ENCODE data around the gene GRB2. TPM values are rescaled to one million over a fixed set of nuclear protein-coding genes. Genes with fewer than 3 reads are reported as not detected.
"Not testable (repeated sequence)": the region's sequence is repeated elsewhere in the genome, so short reads cannot be mapped to it uniquely, and the experiment has no call there.

The GRB2 gene
- total RNA-seq, 1 donor, result 98.0 TPM

GRCh38 chr17:75288770-75289114 lies 116.7 kb downstream of the GRB2 start:
- DNase-seq (ENCODE audit: low read depth), result no peak
- H3K4me3 ChIP-seq (ENCODE audit: low read depth, low read length), result peak overlapping the region; percentile 88
- no peak for TF ChIP-seq CTCF (IDR thresholded peaks at IDR 0.05; ENCODE audit: insufficient read depth, low read depth, low read length)

- no peak for TF ChIP-seq CTCF (IDR thresholded peaks at IDR 0.05; ENCODE audit: insufficient read depth, low read depth, low read length)
Measured at GRCh38 chr17:75288359-75288758, 117.1 kb downstream of the GRB2 start.

GRCh38 chr17:75287221-75287620 lies 118.3 kb downstream of the GRB2 start:
- TF ChIP-seq CTCF (IDR thresholded peaks at IDR 0.05; ENCODE audit: insufficient read depth, low read depth, low read length), result no peak
- H3K4me3 ChIP-seq (ENCODE audit: low read depth, low read length), result no peak overlapping the region
- DNase-seq (ENCODE audit: low read depth), result no peak

More at GRCh38 chr17:75288359-75288758, 117.1 kb downstream of the GRB2 start:
- no peak for DNase-seq (ENCODE audit: low read depth)
- H3K4me3 ChIP-seq (ENCODE audit: low read depth, low read length), result peak overlapping the region; percentile 88

- no peak for TF ChIP-seq CTCF (IDR thresholded peaks at IDR 0.05; ENCODE audit: insufficient read depth, low read depth, low read length)
- DNase-seq (ENCODE audit: low read depth), result no peak
- no peak overlapping the region for H3K4me3 ChIP-seq (ENCODE audit: low read depth, low read length)
Measured at GRCh38 chr17:75285123-75285522, 120.4 kb downstream of the GRB2 start.

GRCh38 chr17:75280189-75280588 lies 125.3 kb downstream of the GRB2 start:
- not testable (repeated sequence) for DNase-seq (ENCODE audit: low read depth); H3K4me3 ChIP-seq (ENCODE audit: low read depth, low read length)

GRCh38 chr17:75277664-75278071 lies 127.8 kb downstream of the GRB2 start:
- peak; percentile 57 for DNase-seq (ENCODE audit: low read depth)
- no peak for TF ChIP-seq CTCF (IDR thresholded peaks at IDR 0.05; ENCODE audit: insufficient read depth, low read depth, low read length)
- H3K4me3 ChIP-seq (ENCODE audit: low read depth, low read length), result no peak overlapping the region

GRCh38 chr17:75273977-75274708 lies 131.3 kb downstream of the GRB2 start:
- no peak for TF ChIP-seq CTCF (IDR thresholded peaks at IDR 0.05; ENCODE audit: insufficient read depth, low read depth, low read length)
- DNase-seq (ENCODE audit: low read depth), result peak; percentile 53

More at GRCh38 chr17:75273977-75274708, 131.3 kb downstream of the GRB2 start:
- H3K4me3 ChIP-seq (ENCODE audit: low read depth, low read length), result no peak overlapping the region
